ENCODE measurements around the gene MFSD2B.

Gene MFSD2B

DNA sequence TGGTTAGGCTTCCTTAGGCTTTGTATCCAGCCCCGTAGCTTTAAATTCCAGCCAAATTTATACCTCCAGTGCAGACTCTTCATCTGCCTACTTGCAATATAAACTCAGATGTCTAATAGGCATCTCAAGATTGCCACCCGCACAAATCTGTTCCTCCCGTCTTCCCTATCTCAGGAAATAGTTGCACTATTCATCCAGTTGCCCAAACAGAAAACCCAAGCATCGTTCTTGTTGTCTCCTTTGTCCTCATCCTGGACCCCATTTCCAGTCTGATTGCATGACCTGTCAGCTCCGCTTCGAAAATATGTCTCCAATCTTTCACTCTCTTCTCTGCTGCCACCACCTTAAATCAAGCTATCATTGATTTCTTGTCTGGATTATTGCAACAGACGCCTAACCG, 41.9 kb downstream of the MFSD2B start:
- DNase-seq (ENCODE audit: low spot score): no peak

GRCh38 chr2:24052951-24053350, 43.1 kb downstream of the MFSD2B start:
- DNase-seq (ENCODE audit: low spot score): no peak

GRCh38 chr2:24054366-24055010, 44.6 kb downstream of the MFSD2B start:
- DNase-seq (ENCODE audit: low spot score): no peak

DNA sequence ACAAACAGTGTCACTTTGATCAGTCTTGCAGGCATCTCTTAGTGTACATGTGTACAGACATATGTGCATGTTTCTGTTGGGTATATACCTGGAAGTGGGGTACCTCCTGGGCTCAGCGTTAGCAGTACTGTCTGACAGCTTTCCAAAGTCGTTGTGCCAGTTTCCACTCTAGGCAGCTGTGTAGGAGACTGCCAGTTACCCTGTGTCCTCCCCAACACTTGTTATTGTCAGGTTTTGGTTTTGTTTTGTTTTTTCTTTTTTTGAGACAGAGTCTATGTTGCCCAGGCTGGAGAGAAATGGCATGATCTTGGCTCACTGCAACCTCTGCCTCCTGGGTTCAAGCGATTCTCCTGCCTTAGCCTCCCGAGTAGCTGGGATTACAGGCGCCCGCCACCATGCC, 45.9 kb downstream of the MFSD2B start:
- no peak for DNase-seq (ENCODE audit: low spot score)

DNA sequence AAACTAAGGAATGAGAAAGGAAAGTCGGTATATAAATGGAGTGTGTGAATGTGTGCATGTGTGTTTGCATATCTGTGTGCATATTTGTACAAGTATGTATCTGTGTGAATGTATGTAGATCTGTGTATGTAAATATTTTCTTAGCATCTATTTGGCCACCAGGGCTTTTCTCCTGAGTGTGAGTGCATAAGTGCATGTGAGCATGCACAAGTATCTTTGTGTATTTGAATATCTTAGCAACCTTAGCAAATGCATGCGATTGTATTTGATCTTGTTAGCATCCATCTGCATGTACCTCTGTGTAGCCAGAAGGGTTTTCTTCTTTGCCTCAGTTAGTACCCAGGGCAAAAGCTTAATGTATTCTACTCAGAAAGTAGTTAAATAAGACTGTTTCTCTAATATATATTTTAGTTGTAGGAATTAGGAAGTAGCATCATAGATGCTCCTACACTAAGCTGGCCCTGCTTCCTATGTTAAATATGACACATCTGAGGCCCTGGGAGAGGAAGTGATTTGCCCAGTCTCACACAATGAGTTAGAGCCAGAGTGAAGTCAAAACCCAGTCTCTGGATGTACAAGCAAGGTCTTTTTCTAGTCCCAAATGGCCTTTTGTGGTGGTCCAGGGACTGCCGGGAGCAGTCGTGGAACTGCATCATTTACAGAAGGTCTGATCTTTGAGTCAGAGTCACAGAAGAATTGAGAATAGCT, 48.8 kb downstream of the MFSD2B start:
- DNase-seq (ENCODE audit: low spot score): no peak

DNA sequence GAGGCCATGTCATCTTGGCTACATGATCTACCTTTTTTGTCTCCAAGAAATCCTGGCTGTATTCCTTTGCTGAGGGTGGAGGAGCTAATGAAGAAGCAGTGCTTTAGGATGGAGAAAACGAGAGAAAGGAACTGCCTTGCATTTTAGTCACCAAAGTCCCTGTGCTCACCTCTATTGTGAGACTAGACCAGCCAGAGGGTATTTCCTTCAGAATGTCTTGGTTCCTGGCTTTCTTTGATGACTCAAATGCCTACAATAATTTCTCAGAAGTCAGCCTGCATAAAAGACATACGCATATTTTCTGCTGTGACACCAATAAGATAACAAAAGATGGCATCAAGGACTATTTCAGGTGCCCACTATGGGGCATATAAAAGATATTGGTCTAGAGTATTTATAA, 55.5 kb downstream of the MFSD2B start:
- DNase-seq (ENCODE audit: low spot score): no peak

DNA sequence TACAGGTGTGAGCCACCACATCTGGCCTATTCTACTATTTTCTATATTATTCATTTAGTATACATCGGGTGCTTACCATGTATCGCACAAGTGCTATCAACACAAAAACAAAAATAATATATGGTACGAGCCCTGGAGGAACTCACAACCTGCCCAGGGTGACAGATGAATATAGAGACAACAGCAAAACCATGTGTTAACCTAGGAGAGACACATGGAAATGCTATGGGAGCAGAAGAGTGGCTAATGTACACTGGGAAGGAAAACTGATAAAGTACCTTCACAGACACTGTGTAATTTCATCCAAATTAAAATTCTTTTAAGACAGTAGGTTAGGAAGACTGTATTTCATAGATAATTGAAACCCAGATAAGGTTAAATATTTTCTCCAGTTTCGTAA, 62.4 kb downstream of the MFSD2B start:
- DNase-seq (ENCODE audit: low spot score): no peak

- peak; percentile 38 for DNase-seq (ENCODE audit: low spot score)
Observed at GRCh38 chr2:24073816-24074215, 63.9 kb downstream of the MFSD2B start.

- DNase-seq (ENCODE audit: low spot score): no peak
Observed at GRCh38 chr2:24075259-24075658, 65.4 kb downstream of the MFSD2B start.

Data from activated CD4-positive, alpha-beta T cell treated with anti-CD3 and anti-CD28 coated beads, Interleukin-2, Interleukin-4, amounts not matched to agents 100 ng/mL and 50 ng/mL, durations not matched to agents 16 hours and 8 hours (primary cell).